HK-2 (cell line): ENCODE measurements around the gene DLG5.

Source experiments
- DNase-seq: peaks from one replicate; pipeline ENCODE4 v3.0.0-alpha.2; 2018; ENCODE audit not compliant: unreplicated experiment

DLG5 gene

GRCh38 chr10:77912576-77912975, 14.0 kb downstream of the DLG5 start:
- DNase-seq = no peak

- DNase-seq = no peak
Measured at GRCh38 chr10:77911535-77912123, 14.9 kb downstream of the DLG5 start.

GRCh38 chr10:77910524-77911145, 15.9 kb downstream of the DLG5 start:
- no peak for DNase-seq

GRCh38 chr10:77909749-77910375, 16.7 kb downstream of the DLG5 start:
- peak; percentile 29 for DNase-seq

- DNase-seq = no peak
Measured at GRCh38 chr10:77909021-77909748, 17.4 kb downstream of the DLG5 start.

GRCh38 chr10:77907900-77908717, 18.4 kb downstream of the DLG5 start:
- peak; percentile 22 for DNase-seq

- DNase-seq = no peak
Measured at GRCh38 chr10:77907462-77907861, 19.1 kb downstream of the DLG5 start.

- DNase-seq = no peak
Measured at GRCh38 chr10:77906951-77907421, 19.6 kb downstream of the DLG5 start.

GRCh38 chr10:77905781-77906180, 20.8 kb downstream of the DLG5 start:
- DNase-seq = no peak

- no peak for DNase-seq
Measured at GRCh38 chr10:77905086-77905748, 21.3 kb downstream of the DLG5 start.

GRCh38 chr10:77904100-77904840, 22.3 kb downstream of the DLG5 start:
- DNase-seq = no peak

- no peak for DNase-seq
Measured at GRCh38 chr10:77902159-77902558, 24.4 kb downstream of the DLG5 start.

GRCh38 chr10:77901743-77902142, 24.8 kb downstream of the DLG5 start:
- no peak for DNase-seq

GRCh38 chr10:77899690-77900089, 26.9 kb downstream of the DLG5 start:
- DNase-seq = no peak

- DNase-seq = peak; percentile 46
Measured at GRCh38 chr10:77899080-77899477, 27.5 kb downstream of the DLG5 start.

GRCh38 chr10:77898323-77899079, 28.1 kb downstream of the DLG5 start:
- peak; percentile 66 for DNase-seq

GRCh38 chr10:77896058-77896457, 30.5 kb downstream of the DLG5 start:
- no peak for DNase-seq

GRCh38 chr10:77894058-77894457, 32.5 kb downstream of the DLG5 start:
- no peak for DNase-seq

- DNase-seq = no peak
Measured at GRCh38 chr10:77893386-77893785, 33.2 kb downstream of the DLG5 start.

GRCh38 chr10:77892761-77893160, 33.8 kb downstream of the DLG5 start:
- no peak for DNase-seq
